ENCODE results near the gene SPINT1.

GRCh38 chr15:40871749-40872617 lies 28.1 kb downstream of the SPINT1 start:
- TF ChIP-seq SP1 (IDR thresholded peaks at IDR 0.05; ENCODE audit: low read depth): 0 out of 2 replicates have a peak, but pooled peaks have one; percentile 14
- TF ChIP-seq ZNF274 (IDR thresholded peaks at IDR 0.05; ENCODE audit: low read depth, low read length): no peak
- TF ChIP-seq TCF7L2 (IDR thresholded peaks at IDR 0.05; ENCODE audit: borderline replicate concordance, extremely low read depth, insufficient read depth, insufficient read length): no peak
- TF ChIP-seq REST (IDR thresholded peaks at IDR 0.05; ENCODE audit: low read depth): no peak
- no peak for TF ChIP-seq POLR2A (IDR thresholded peaks at IDR 0.05; ENCODE audit: borderline replicate concordance, extremely low read depth, insufficient read depth, insufficient read length)
- TF ChIP-seq YY1 (IDR thresholded peaks at IDR 0.05; ENCODE audit: extremely low read depth, insufficient replicate concordance, low read depth, low read length): no peak
- no peak for TF ChIP-seq EZH2phosphoT487 (IDR thresholded peaks at IDR 0.05; ENCODE audit: borderline replicate concordance)
